ENCODE measurements around the gene RNASEL. TPM values are rescaled to one million over a fixed set of nuclear protein-coding genes. Genes with fewer than 3 reads are reported as not detected.

RNASEL gene
- total and polyA plus RNA-seq, 2 of the 13 experiments (the other 11 are each of a cell fraction or from before 2014, with no cell fraction given): 0.05 to 0.20 TPM

GRCh38 chr1:182627622-182628021 lies 38.6 kb upstream of the RNASEL start:
- Histone ChIP-seq H3K36me3 (replicated peaks in 1 of 2; ENCODE audit: control insufficient read depth in 1 of 2, insufficient read depth in 2 of 2, low read length in 2 of 2) (no peaks in the 10 kb centered on the region), H3K27me3 (ENCODE audit: control insufficient read depth in 1 of 2, insufficient read depth in 2 of 2, low read length in 2 of 2) (no peaks in the 10 kb centered on the region; a peak in 1 of 5 replicates), H3K4me1 (ENCODE audit: insufficient read depth, low read length) (no peaks in the 10 kb centered on the region), H3K27ac (ENCODE audit: extremely low read length, insufficient read depth, low read length) (no peak overlapping the region), H2AFZ (ENCODE audit: low read length) (no peak overlapping the region), H3K9ac (ENCODE audit: insufficient read depth, low read depth, low read length) (no peak overlapping the region), H3K9me3 (ENCODE audit: low read length) (no peaks in the 10 kb centered on the region), H3K79me2 (ENCODE audit: insufficient read depth, low read length) (no peaks in the 10 kb centered on the region), H3K4me2 (ENCODE audit: low read depth, low read length) (no peak overlapping the region), H3K4me3 (replicated peaks in 1 of 3; ENCODE audit: insufficient read depth in 1 of 3, low read depth in 2 of 3, low read length in 3 of 3) (no peak overlapping the region), H4K20me1 (ENCODE audit: insufficient read depth, low read length) (no peaks in the 10 kb centered on the region)
- WGBS (ENCODE audit: low lambda C conversion rate): 28% methylated on average over 2 of the region's 2 CpGs
- BruUV-seq (replicated peaks): no TSS peak
- TF ChIP-seq XBP1 (CRISPR knock-in tag; IDR thresholded peaks at IDR 0.05) (no peak), ZNF615 (CRISPR knock-in tag; IDR thresholded peaks at IDR 0.05; ENCODE audit: borderline replicate concordance) (no peak), ZUFSP (CRISPR knock-in tag; IDR thresholded peaks at IDR 0.05; ENCODE audit: borderline replicate concordance) (no peak), ZNF382 (CRISPR knock-in tag; IDR thresholded peaks at IDR 0.05; ENCODE audit: borderline replicate concordance) (no peak), HINFP (CRISPR knock-in tag; IDR thresholded peaks at IDR 0.05; ENCODE audit: low read depth) (no peak), ZGPAT (CRISPR knock-in tag; IDR thresholded peaks at IDR 0.05) (no peak), ZNF839 (CRISPR knock-in tag; IDR thresholded peaks at IDR 0.05; ENCODE audit: borderline replicate concordance) (no peak), ZNF558 (CRISPR knock-in tag; IDR thresholded peaks at IDR 0.05; ENCODE audit: borderline replicate concordance) (no peak), PHF20 (CRISPR knock-in tag; IDR thresholded peaks at IDR 0.05) (no peak), ZNF564 (CRISPR knock-in tag; IDR thresholded peaks at IDR 0.05) (no peak), PLRG1 (conservative IDR thresholded peaks at IDR 0.05) (no peak), ZEB1 (IDR thresholded peaks at IDR 0.05; ENCODE audit: insufficient replicate concordance, low read depth) (no peak), ZNF274 (CRISPR knock-in tag; IDR thresholded peaks at IDR 0.05) (no peak)
- ChIA-PET CTCF (ENCODE audit: low intra/inter-chr PET ratio, low total read pairs) (no interaction called here), POLR2A (no interaction called here)
- DNase-seq (ENCODE audit: low spot score) (no peak), ATAC-seq (no peak), FAIRE-seq (no peak)
- in situ Hi-C loops (cut with HindIII; ENCODE audit: extremely low pct_ligation_motif_present, low pct_unique_long_range_greater_than_20kb): no loop called here
- intact Hi-C loops (cut with micrococcal nuclease; ENCODE audit: unreplicated experiment): no loop called here
